HT-29 (cell line): Measurements from ENCODE around the gene STARD9. TPM values are rescaled to one million over a fixed set of nuclear protein-coding genes. Genes with fewer than 3 reads are reported as not detected.
"Not testable (repeated sequence)": the region's sequence is repeated elsewhere in the genome, so short reads cannot be mapped to it uniquely, and the experiment has no call there.

Source experiments
- DNase-seq: peaks from one replicate; pipeline ENCODE4 v3.0.0-alpha.2; 2015; ENCODE audit warnings: low spot score
- total RNA-seq: library from RNA; depleted of rRNA; stranded (reverse); fragments of >200 nt; shearing (Covaris generic); gene quantifications from 2 replicates; pipeline ENCODE4 v1.2.3, GENCODE V29; 2014; rRNA removed

STARD9 gene
- total RNA-seq, 1 experiment from 2014 or later, result 0.15 TPM

DNA sequence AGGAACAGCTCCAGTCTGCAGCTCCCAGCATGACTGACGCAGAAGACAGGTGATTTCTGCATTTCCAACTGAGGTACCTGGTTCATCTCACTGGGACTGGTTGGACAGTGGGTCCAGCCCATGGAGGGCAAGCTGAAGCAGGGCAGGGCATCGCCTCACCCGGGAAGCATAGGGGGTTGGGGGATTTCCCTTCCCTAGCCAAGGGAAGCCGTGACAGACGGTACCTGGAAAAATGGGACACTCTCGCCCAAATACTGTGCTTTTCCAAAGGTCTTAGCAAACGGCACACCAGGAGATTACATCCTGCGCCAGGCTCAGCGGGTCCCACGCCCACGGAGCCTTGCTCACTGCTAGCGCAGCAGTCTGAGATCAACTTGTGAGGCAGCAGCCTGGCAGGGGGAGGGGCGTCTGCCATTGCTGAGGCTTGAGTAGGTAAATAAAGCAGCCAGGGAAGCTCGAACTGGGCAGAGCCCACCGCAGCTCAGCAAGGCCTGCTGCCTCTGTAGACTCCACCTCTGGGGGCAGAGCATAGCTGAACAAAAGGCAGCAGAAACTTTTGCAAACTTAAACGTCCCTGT, 188.8 kb downstream of the STARD9 start:
- not testable (repeated sequence) for DNase-seq

DNA sequence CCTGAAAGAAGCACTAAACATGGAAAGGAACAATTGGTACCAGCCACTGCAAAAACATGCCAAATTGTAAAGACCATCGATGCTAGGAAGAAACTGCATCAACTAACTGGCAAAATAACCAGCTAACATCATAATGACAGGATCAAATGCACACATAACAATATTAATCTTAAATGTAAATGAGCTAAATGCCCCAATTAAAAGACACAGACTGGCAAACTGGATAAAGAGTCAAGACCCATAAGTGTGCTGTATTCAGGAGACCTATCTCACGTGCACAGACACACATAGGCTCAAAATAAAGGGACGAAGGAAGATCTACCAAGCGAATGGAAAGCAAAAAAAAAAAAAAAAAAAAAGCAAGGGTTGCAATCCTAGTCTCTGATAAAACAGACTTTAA, 190.7 kb downstream of the STARD9 start:
- DNase-seq, result not testable (repeated sequence)

Other genes with a start within 250 kb of the STARD9 start
- gene CAPN3, start 216.1 kb upstream of the STARD9 start, total RNA-seq, result not detected in 2 replicates
- gene ZNF106, start 84.5 kb upstream of the STARD9 start, total RNA-seq, result 23.4 and 24.9 TPM in 2 replicates
- 30.2 and 39.5 TPM in 2 replicates for gene SNAP23, start 80.0 kb upstream of the STARD9 start, total RNA-seq
- gene LRRC57, start 26.8 kb upstream of the STARD9 start, total RNA-seq, result 10.8 and 11.3 TPM in 2 replicates
- 12.0 and 24.0 TPM in 2 replicates for gene HAUS2, start 26.8 kb upstream of the STARD9 start, total RNA-seq
- gene CDAN1, start 161.5 kb downstream of the STARD9 start, total RNA-seq, result 15.2 and 28.4 TPM in 2 replicates